DND-41 (cell line): ENCODE measurements around the gene ALDH1L1.

Experiments used
- EZH2 ChIP-seq: IDR thresholded peaks from 3 replicates; pipeline ENCODE4 v1.6.1; 2012; ENCODE audit warnings: borderline replicate concordance, low read depth, mild to moderate bottlenecking, moderate library complexity, low read length, inconsistent platforms; ENCODE audit not compliant: severe bottlenecking
- TF ChIP-seq, protein P1 (sequence below): IDR thresholded peaks from 2 replicates; pipeline ENCODE4 v1.5.1; 2012; ENCODE audit warnings: borderline replicate concordance, low read length, moderate library complexity, mild to moderate bottlenecking; ENCODE audit not compliant: poor library complexity, severe bottlenecking; ENCODE audit errors: extremely low read depth

DNA sequence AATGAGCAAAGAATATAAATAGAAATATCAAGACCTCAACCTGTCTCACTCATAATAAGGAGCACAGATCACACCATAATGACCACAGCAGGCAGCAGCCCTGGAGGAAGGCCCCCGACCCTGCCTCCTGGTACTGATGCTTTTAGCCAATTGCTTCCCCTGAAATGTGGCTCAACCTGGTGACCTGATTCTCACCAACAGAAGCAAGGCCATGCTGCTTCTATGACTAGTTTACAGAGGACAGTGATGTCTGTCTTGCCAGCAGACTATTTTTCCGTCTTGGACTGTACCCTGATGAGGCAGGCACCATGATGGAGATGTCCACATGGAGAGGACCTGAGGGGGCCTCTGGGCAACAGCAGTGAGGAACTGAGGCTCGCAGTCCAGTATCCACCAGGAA, 114.5 kb downstream of the ALDH1L1 start:
- TF ChIP-seq, protein P1, sequence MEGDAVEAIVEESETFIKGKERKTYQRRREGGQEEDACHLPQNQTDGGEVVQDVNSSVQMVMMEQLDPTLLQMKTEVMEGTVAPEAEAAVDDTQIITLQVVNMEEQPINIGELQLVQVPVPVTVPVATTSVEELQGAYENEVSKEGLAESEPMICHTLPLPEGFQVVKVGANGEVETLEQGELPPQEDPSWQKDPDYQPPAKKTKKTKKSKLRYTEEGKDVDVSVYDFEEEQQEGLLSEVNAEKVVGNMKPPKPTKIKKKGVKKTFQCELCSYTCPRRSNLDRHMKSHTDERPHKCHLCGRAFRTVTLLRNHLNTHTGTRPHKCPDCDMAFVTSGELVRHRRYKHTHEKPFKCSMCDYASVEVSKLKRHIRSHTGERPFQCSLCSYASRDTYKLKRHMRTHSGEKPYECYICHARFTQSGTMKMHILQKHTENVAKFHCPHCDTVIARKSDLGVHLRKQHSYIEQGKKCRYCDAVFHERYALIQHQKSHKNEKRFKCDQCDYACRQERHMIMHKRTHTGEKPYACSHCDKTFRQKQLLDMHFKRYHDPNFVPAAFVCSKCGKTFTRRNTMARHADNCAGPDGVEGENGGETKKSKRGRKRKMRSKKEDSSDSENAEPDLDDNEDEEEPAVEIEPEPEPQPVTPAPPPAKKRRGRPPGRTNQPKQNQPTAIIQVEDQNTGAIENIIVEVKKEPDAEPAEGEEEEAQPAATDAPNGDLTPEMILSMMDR, result no peak
- no peak for TF ChIP-seq EZH2
